K562 (cell line): ENCODE data around the gene CREB5. TPM values are rescaled to one million over a fixed set of nuclear protein-coding genes. Genes with fewer than 3 reads are reported as not detected.

Experiments
- ARID1B ChIP-seq: fragments of 450-650 bp; IDR thresholded peaks from 2 replicates; pipeline ENCODE4 v1.6.1; 2016; ENCODE audit warnings: antibody characterized with exemption, mild to moderate bottlenecking, inconsistent platforms
- C11orf30 ChIP-seq: fragments of 450-650 bp; IDR thresholded peaks from 2 replicates; pipeline ENCODE4 v1.6.1; 2016; ENCODE audit warnings: low read depth, mild to moderate bottlenecking
- ESRRA ChIP-seq: fragments of 450-650 bp; IDR thresholded peaks from 2 replicates; pipeline ENCODE4 v1.6.1; 2014; ENCODE audit warnings: low read depth, mild to moderate bottlenecking, moderate library complexity, borderline replicate concordance
- HMG20B ChIP-seq: fragments of 250-450 bp; sonication (Bioruptor Pico); IDR thresholded peaks from 2 replicates; pipeline ENCODE4 v1.5.0; 2021; ENCODE audit warnings: mild to moderate bottlenecking
- KDM1A ChIP-seq, 2 experiments: fragments of 450-650 bp; IDR thresholded peaks; 2 replicates each; pipeline ENCODE4 v1.6.1; 2016; ENCODE audit warnings: mild to moderate bottlenecking in 2 of 2
- KLF16 ChIP-seq: IDR thresholded peaks from 2 replicates; pipeline ENCODE4 v1.6.1; 2016; ENCODE audit warnings: antibody characterized with exemption
- MCM7 ChIP-seq, 2 experiments: fragments of 450-650 bp; IDR thresholded peaks; 2 replicates each; pipeline ENCODE4 v1.6.1; 2016 to 2018
- MGA ChIP-seq: fragments of 450-650 bp; IDR thresholded peaks from 2 replicates; pipeline ENCODE4 v1.6.1; 2016; ENCODE audit warnings: mild to moderate bottlenecking, moderate library complexity
- OTX1 ChIP-seq: fragments of 450-650 bp; formaldehyde crosslinking; IDR thresholded peaks from 2 replicates; pipeline ENCODE4 v1.4.0; 2022; ENCODE audit warnings: mild to moderate bottlenecking
- PHB ChIP-seq: fragments of 250-450 bp; sonication (Bioruptor Pico); IDR thresholded peaks from 2 replicates; pipeline ENCODE4 v1.5.0; 2021
- STAT5B ChIP-seq: fragments of 250-450 bp; sonication (Bioruptor Pico); IDR thresholded peaks from 2 replicates; pipeline ENCODE4 v1.8.0; 2021; ENCODE audit warnings: mild to moderate bottlenecking, inconsistent platforms
- ZBTB11 ChIP-seq, 3 experiments: fragments of 200-800 bp in 1 of 3; fragments of 250-450 bp in 1 of 3; fragments of 450-650 bp in 1 of 3; sonication (Bioruptor Pico) in 1 of 3; sonication (Bioruptor generic) in 1 of 3; formaldehyde crosslinking in 1 of 3; IDR thresholded peaks; 2 replicates each; pipeline versions ENCODE4 v1.6.1 to v1.8.0; 2016 to 2022; ENCODE audit warnings: mild to moderate bottlenecking in 2 of 3, missing genetic modification characterization in 2 of 3, missing compliant biosample characterization in 1 of 3, moderate library complexity in 1 of 3
- polyA plus RNA-seq, 8 experiments: library from polyadenylated mRNA; depleted of rRNA in 4 of 8; stranded (reverse) in 5 of 8; unstranded in 3 of 8; fragments of >200 nt; fragmentation: Nextera tagmentation in 2 of 8; fragmentation: Illumina TruSeq in 1 of 8; extraction: Ambion mirVana in 2 of 8; extraction: Trizol in 1 of 8; gene quantifications; 2 replicates each; pipeline versions ENCODE4 v1.2.1 to v1.2.3, GENCODE V29; 2011 to 2014; ENCODE audit warnings: inconsistent platforms in 1 of 8, missing spikeins in 1 of 8
- total RNA-seq, 7 experiments: library from RNA; depleted of rRNA in 6 of 7; stranded (reverse); fragments of >200 nt in 6 of 7; fragmentation: Illumina TruSeq in 2 of 7; extraction: Trizol in 2 of 7; gene quantifications; 2 replicates each; pipeline versions ENCODE4 v1.2.1 to v1.2.3, GENCODE V29; 2011 to 2021; ENCODE audit warnings: low replicate concordance in 1 of 7

Gene CREB5
- total and polyA plus RNA-seq, 9 of the 15 experiments (the other 6 are each of a cell fraction or from before 2014, with no cell fraction given) = 0.33 to 6.4 (median 1.8) TPM

GRCh38 chr7:28785041-28785995 lies 373.0 kb downstream of the CREB5 start (continued):
- TF ChIP-seq MGA (no peak), C11orf30 (no peak), ESRRA (no peak), KDM1A (IDR thresholded peaks at IDR 0.05) (no peak), OTX1 (CRISPR knock-in tag) (no peak), PHB (CRISPR knock-in tag) (no peak), KLF16 (no peak), HMG20B (CRISPR knock-in tag) (no peak), ZBTB11 (CRISPR knock-in tag; IDR thresholded peaks at IDR 0.05) (no peak), MCM7 (IDR thresholded peaks at IDR 0.05) (no peak), ARID1B (no peak), STAT5B (no peak)
